HEK293 (cell line): ENCODE measurements around the gene DGCR8.

Experiments
- CTCF ChIA-PET: fragments of 350-600 bp; formaldehyde crosslinking; extraction: SDS; loops from one replicate; lab custom pipeline; 2021; ENCODE audit warnings: antibody characterized with exemption; lab: Yijun Ruan, JAX
- POLR2A ChIA-PET: fragments of 300-600 bp; formaldehyde crosslinking; extraction: SDS; loops from one replicate; lab custom pipeline; 2020; ENCODE audit warnings: antibody characterized with exemption, inconsistent platforms; lab: Yijun Ruan, JAX
- H3K27ac ChIP-seq: fragments of 200-500 bp; sonication (Bioruptor generic); 2 replicates; pipeline ENCODE4 v1.5.1; 2014; ENCODE audit warnings: low read depth, low read length, control low read depth, inconsistent platforms; ENCODE audit errors: extremely low read depth
- H3K36me3 ChIP-seq, 2 experiments: fragments of 200-500 bp in 1 of 2; sonication (Bioruptor generic) in 1 of 2; 1 replicate in 1 of 2; 2 replicates in 1 of 2; pipeline ENCODE4 v1.5.1; 2014 to 2017; ENCODE audit warnings: inconsistent platforms in 2 of 2, low read length in 2 of 2; ENCODE audit not compliant: control insufficient read depth in 2 of 2, insufficient read depth in 1 of 2
- H3K4me1 ChIP-seq: fragments of 200-500 bp; sonication (Bioruptor generic); 2 replicates; pipeline ENCODE4 v1.5.1; 2014; ENCODE audit warnings: mild to moderate bottlenecking, low read length, inconsistent platforms; ENCODE audit not compliant: control insufficient read depth, insufficient read depth
- H3K4me3 ChIP-seq: 2 replicates; pipeline ENCODE4 v1.5.1; 2011; ENCODE audit warnings: low read depth, mild to moderate bottlenecking, control low read depth, low read length, moderate library complexity
- H3K9me3 ChIP-seq: fragments of 200-500 bp; sonication (Bioruptor generic); 2 replicates; pipeline ENCODE4 v1.5.1; 2014; ENCODE audit warnings: low read depth, low read length, inconsistent platforms; ENCODE audit not compliant: control insufficient read depth, insufficient read depth
- BCL11B ChIP-seq: fragments of 450-650 bp; formaldehyde crosslinking; IDR thresholded peaks from 2 replicates; pipeline ENCODE4 v1.5.1; 2016; ENCODE audit warnings: low read depth, missing biosample characterization, missing genetic modification characterization
- ZNF146 ChIP-seq: fragments of 450-650 bp; formaldehyde crosslinking; IDR thresholded peaks from 2 replicates; pipeline ENCODE4 v1.5.1; 2016; ENCODE audit warnings: missing biosample characterization, missing genetic modification characterization
- ZNF211 ChIP-seq: fragments of 450-650 bp; formaldehyde crosslinking; IDR thresholded peaks from 2 replicates; pipeline ENCODE4 v1.5.1; 2016; ENCODE audit warnings: low read depth, missing biosample characterization, missing genetic modification characterization
- ZNF223 ChIP-seq: fragments of 450-650 bp; formaldehyde crosslinking; IDR thresholded peaks from 2 replicates; pipeline ENCODE4 v1.5.1; 2016; ENCODE audit warnings: missing biosample characterization, missing genetic modification characterization
- ZNF274 ChIP-seq, 2 experiments: fragments of 200-500 bp in 1 of 2; fragments of 450-650 bp in 1 of 2; sonication (Bioruptor generic) in 1 of 2; formaldehyde crosslinking in 1 of 2; IDR thresholded peaks; 2 replicates each; pipeline versions ENCODE4 v1.5.1 to v1.6.1; 2014 to 2016; ENCODE audit warnings: borderline replicate concordance in 1 of 2, inconsistent platforms in 1 of 2, low read length in 1 of 2, missing biosample characterization in 1 of 2, missing genetic modification characterization in 1 of 2
- ZNF341 ChIP-seq: fragments of 450-650 bp; formaldehyde crosslinking; IDR thresholded peaks from 2 replicates; pipeline ENCODE4; 2016; ENCODE audit warnings: low read depth, missing biosample characterization, missing genetic modification characterization
- ZNF488 ChIP-seq: fragments of 450-650 bp; formaldehyde crosslinking; IDR thresholded peaks from 2 replicates; pipeline ENCODE4 v1.5.1; 2016; ENCODE audit warnings: missing biosample characterization, missing genetic modification characterization
- ZNF626 ChIP-seq: fragments of 450-650 bp; sonication (Bioruptor Pico); formaldehyde crosslinking; IDR thresholded peaks from 2 replicates; pipeline ENCODE4 v1.5.1; 2018; ENCODE audit warnings: missing biosample characterization, missing genetic modification characterization, inconsistent platforms
- ZNF654 ChIP-seq: fragments of 450-650 bp; formaldehyde crosslinking; IDR thresholded peaks from 2 replicates; pipeline ENCODE4 v1.5.1; 2016; ENCODE audit warnings: low read depth, missing biosample characterization, missing genetic modification characterization
- ZNF658 ChIP-seq: fragments of 450-650 bp; formaldehyde crosslinking; IDR thresholded peaks from 2 replicates; pipeline ENCODE4; 2016; ENCODE audit warnings: missing biosample characterization, missing genetic modification characterization
- ZNF704 ChIP-seq: fragments of 450-650 bp; formaldehyde crosslinking; IDR thresholded peaks from 2 replicates; pipeline ENCODE4 v1.5.1; 2016; ENCODE audit warnings: missing biosample characterization, missing genetic modification characterization
- ZNF76 ChIP-seq: fragments of 450-650 bp; formaldehyde crosslinking; IDR thresholded peaks from 2 replicates; pipeline ENCODE4; 2016; ENCODE audit warnings: low read depth, missing biosample characterization, missing genetic modification characterization, borderline replicate concordance
- ZNF791 ChIP-seq: fragments of 450-650 bp; formaldehyde crosslinking; IDR thresholded peaks from 2 replicates; pipeline ENCODE4 v1.5.1; 2016; ENCODE audit warnings: missing biosample characterization, missing genetic modification characterization
- TF ChIP-seq, protein P1 (sequence below): fragments of 450-650 bp; formaldehyde crosslinking; IDR thresholded peaks from 2 replicates; pipeline ENCODE4 v1.5.1; 2017; ENCODE audit warnings: missing biosample characterization, mild to moderate bottlenecking, missing genetic modification characterization, moderate library complexity
- TF ChIP-seq, protein P2 (sequence below): fragments of 450-650 bp; formaldehyde crosslinking; IDR thresholded peaks from 2 replicates; pipeline ENCODE4 v1.5.1; 2016; ENCODE audit warnings: missing biosample characterization, missing genetic modification characterization
- TF ChIP-seq, protein P3 (sequence below): fragments of 450-650 bp; formaldehyde crosslinking; IDR thresholded peaks from 2 replicates; pipeline ENCODE4 v1.5.1; 2017; ENCODE audit warnings: missing biosample characterization, missing genetic modification characterization

DGCR8 gene

DNA sequence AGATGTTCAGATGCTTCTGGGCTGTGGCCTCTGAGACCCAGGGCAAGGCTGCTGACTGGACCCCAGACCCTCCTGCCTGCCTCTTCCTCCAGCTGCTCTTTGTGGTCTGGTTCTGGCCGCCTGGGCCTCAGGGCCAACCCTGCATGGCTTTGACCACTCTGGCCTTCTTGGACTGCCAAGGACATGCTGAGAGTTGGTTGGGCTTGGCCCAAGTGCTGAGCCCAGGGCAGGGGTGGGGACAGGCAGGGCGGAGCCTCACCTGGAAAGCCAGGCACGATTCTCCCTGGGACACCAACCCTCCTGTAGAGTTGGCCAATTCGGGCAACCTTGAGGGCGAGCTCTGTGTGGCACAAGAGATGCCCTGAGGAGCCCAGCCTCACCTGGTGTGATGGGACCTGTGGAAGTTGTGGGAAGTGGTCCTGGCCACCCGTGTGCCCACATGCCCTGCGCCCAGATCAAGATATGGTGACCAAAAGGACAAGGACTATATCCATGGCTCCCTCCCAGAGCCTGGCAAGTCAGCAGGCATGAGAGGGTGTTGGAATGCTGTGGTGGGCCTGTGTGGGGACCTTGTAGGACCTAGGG lies 47.5 kb upstream of the DGCR8 start:
- H3K9me3 ChIP-seq: no peaks in the 10 kb centered on the region
- H3K4me1 ChIP-seq: no peaks in the 10 kb centered on the region
- ChIA-PET CTCF (interaction anchor here (0.6 kb wide), 2 partner anchors 8 to 62 kb away, joined by 3 read pairs; no protein-coding TSS in a partner anchor), POLR2A (no interaction called here)
- peaks cover 0 to 13% of the 10 kb centered on the region in 2 experiments; a peak in 1 of 3 replicates for H3K36me3 ChIP-seq
- TF ChIP-seq ZNF146 (tag by site-specific recombination) (no peak), ZNF211 (tag by site-specific recombination) (no peak), ZNF658 (tag by site-specific recombination) (no peak), ZNF341 (tag by site-specific recombination) (no peak)
- TF ChIP-seq, protein P1, sequence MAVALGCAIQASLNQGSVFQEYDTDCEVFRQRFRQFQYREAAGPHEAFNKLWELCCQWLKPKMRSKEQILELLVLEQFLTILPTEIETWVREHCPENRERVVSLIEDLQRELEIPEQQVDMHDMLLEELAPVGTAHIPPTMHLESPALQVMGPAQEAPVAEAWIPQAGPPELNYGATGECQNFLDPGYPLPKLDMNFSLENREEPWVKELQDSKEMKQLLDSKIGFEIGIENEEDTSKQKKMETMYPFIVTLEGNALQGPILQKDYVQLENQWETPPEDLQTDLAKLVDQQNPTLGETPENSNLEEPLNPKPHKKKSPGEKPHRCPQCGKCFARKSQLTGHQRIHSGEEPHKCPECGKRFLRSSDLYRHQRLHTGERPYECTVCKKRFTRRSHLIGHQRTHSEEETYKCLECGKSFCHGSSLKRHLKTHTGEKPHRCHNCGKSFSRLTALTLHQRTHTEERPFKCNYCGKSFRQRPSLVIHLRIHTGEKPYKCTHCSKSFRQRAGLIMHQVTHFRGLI: peak; percentile 63; the same call in 1 of the 2 replicates
- TF ChIP-seq, protein P2, sequence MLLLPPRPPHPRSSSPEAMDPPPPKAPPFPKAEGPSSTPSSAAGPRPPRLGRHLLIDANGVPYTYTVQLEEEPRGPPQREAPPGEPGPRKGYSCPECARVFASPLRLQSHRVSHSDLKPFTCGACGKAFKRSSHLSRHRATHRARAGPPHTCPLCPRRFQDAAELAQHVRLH (tag by site-specific recombination): no peak
- H3K4me3 ChIP-seq: no peak overlapping the region
- no peak overlapping the region for H3K27ac ChIP-seq

GRCh38 chr22:20033045-20033706 lies 46.9 kb upstream of the DGCR8 start:
- no peaks in the 10 kb centered on the region for H3K9me3 ChIP-seq
- TF ChIP-seq ZNF488 (tag by site-specific recombination) (no peak), ZNF791 (tag by site-specific recombination) (no peak), ZNF274 (IDR thresholded peaks at IDR 0.05; ENCODE audit: low read length) (no peak), ZNF274 (tag by site-specific recombination; IDR thresholded peaks at IDR 0.05; ENCODE audit: borderline replicate concordance) (no peak), ZNF626 (no peak), BCL11B (tag by site-specific recombination) (no peak), ZNF223 (tag by site-specific recombination) (no peak), ZNF704 (tag by site-specific recombination) (no peak), ZNF654 (tag by site-specific recombination) (no peak), ZNF76 (tag by site-specific recombination) (no peak)
- TF ChIP-seq, protein P3, sequence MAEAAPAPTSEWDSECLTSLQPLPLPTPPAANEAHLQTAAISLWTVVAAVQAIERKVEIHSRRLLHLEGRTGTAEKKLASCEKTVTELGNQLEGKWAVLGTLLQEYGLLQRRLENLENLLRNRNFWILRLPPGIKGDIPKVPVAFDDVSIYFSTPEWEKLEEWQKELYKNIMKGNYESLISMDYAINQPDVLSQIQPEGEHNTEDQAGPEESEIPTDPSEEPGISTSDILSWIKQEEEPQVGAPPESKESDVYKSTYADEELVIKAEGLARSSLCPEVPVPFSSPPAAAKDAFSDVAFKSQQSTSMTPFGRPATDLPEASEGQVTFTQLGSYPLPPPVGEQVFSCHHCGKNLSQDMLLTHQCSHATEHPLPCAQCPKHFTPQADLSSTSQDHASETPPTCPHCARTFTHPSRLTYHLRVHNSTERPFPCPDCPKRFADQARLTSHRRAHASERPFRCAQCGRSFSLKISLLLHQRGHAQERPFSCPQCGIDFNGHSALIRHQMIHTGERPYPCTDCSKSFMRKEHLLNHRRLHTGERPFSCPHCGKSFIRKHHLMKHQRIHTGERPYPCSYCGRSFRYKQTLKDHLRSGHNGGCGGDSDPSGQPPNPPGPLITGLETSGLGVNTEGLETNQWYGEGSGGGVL (tag by site-specific recombination): no peak
- TF ChIP-seq, all 188 proteins: peak for 0
- Histone ChIP-seq H3K36me3 (peaks cover 0 to 16% of the 10 kb centered on the region in 2 experiments; a peak in 1 of 3 replicates), H3K4me3 (no peak overlapping the region), H3K27ac (no peak overlapping the region), H3K4me1 (no peaks in the 10 kb centered on the region)
- ChIA-PET CTCF (interaction anchor here (0.6 to 1.2 kb wide), 2 partner anchors 9 to 11 kb away, joined by 3 to 8 read pairs; no protein-coding TSS in a partner anchor), POLR2A (interaction anchor here (0.7 kb wide), 1 partner anchor 48 kb away, joined by 4 read pairs; no protein-coding TSS in a partner anchor)
